Prostate gland (tissue), 2 donors: Measurements from ENCODE around the gene CSF2RB. TPM values are rescaled to one million over a fixed set of nuclear protein-coding genes. Genes with fewer than 3 reads are reported as not detected.

ENCODE experiments used
- DNase-seq: peaks from one replicate; pipeline ENCODE4 v3.0.0-alpha.2; 2019; ENCODE audit warnings: low spot score
- H3K27ac ChIP-seq, 2 donors: fragments of 200-600 bp; sonication (generic); 2 replicates each; pipeline ENCODE4 v1.5.1; 2017 to 2019
- H3K27me3 ChIP-seq: fragments of 200-600 bp; sonication (generic); replicated peaks from 2 replicates; pipeline ENCODE4 v1.5.1; 2019; ENCODE audit not compliant: insufficient read depth
- H3K36me3 ChIP-seq, 2 donors: fragments of 200-600 bp; sonication (generic); 1 replicate in 1 of 2; 2 replicates in 1 of 2; pipeline versions ENCODE4 v1.5.1 to v1.8.1; 2017 to 2019
- H3K4me1 ChIP-seq: fragments of 200-600 bp; sonication (generic); replicated peaks from 2 replicates; pipeline ENCODE4 v1.5.1; 2019
- H3K4me3 ChIP-seq, 2 donors: fragments of 200-600 bp; sonication (generic); 2 replicates each; pipeline ENCODE4 v1.5.1; 2017 to 2019
- H3K9me3 ChIP-seq: fragments of 200-600 bp; sonication (generic); 2 replicates; pipeline ENCODE4 v1.5.1; 2017
- CTCF ChIP-seq, 4 experiments: fragments of 200-600 bp in 2 of 4; fragments of 450-650 bp in 2 of 4; sonication (generic) in 2 of 4; IDR thresholded peaks; 1 replicate in 3 of 4; 2 replicates in 1 of 4; pipeline ENCODE4 v1.5.1; 2016 to 2019; ENCODE audit warnings: antibody characterized with exemption in 4 of 4, mild to moderate bottlenecking in 2 of 4, moderate library complexity in 2 of 4
- POLR2A ChIP-seq: fragments of 450-650 bp; IDR thresholded peaks from one replicate; pipeline ENCODE4 v1.6.1; 2016; ENCODE audit warnings: antibody characterized with exemption, mild to moderate bottlenecking
- POLR2AphosphoS5 ChIP-seq: sonication (generic); formaldehyde crosslinking; IDR thresholded peaks from one replicate; pipeline ENCODE4 v1.6.1; 2017; ENCODE audit warnings: antibody characterized with exemption
- WGBS: methylation state at CpG from one replicate; pipeline ENCODE4 v1.1.5; 2018; 5-methylcytosine and 5-hydroxymethylcytosine counted together
- intact Hi-C: fragments of 100-400 bp; cut with DNase I; formaldehyde crosslinking; loops from one replicate; pipeline ENCODE4 v1.14.2; 2022
- total RNA-seq, 2 donors: library from RNA; depleted of rRNA; stranded (reverse); fragments of >200 nt; gene quantifications; one replicate each; pipeline ENCODE4 v1.1.0, GENCODE V29; 2016

CSF2RB gene
- total RNA-seq, 2 donors from 2014 or later, result 1.1 to 3.2 TPM

GRCh38 chr22:36923131-36923788 lies 9.8 kb downstream of the CSF2RB start:
- intact Hi-C loops, result no loop called here
- H3K27me3 ChIP-seq, result no peaks in the 10 kb centered on the region

GRCh38 chr22:36924151-36924698 lies 10.8 kb downstream of the CSF2RB start:
- no peak for DNase-seq
- TF ChIP-seq POLR2AphosphoS5 (no peak), POLR2A (no peak), CTCF (IDR thresholded peaks at IDR 0.05) (no peak)
- Histone ChIP-seq H3K4me3 (no peak overlapping the region), H3K4me1 (no peaks in the 10 kb centered on the region), H3K27me3 (no peaks in the 10 kb centered on the region), H3K9me3 (no peaks in the 10 kb centered on the region), H3K36me3 (no peaks in the 10 kb centered on the region), H3K27ac (no peak overlapping the region)
- WGBS, result 88% methylated on average over 8 of the region's 8 CpGs
- intact Hi-C loops, result no loop called here

More at GRCh38 chr22:36923131-36923788, 9.8 kb downstream of the CSF2RB start:
- Histone ChIP-seq H3K4me3 (no peak overlapping the region), H3K36me3 (no peaks in the 10 kb centered on the region), H3K9me3 (no peaks in the 10 kb centered on the region), H3K4me1 (no peaks in the 10 kb centered on the region), H3K27ac (no peak overlapping the region)
- TF ChIP-seq POLR2A (no peak), POLR2AphosphoS5 (no peak), CTCF (IDR thresholded peaks at IDR 0.05) (no peak)
- 90% methylated on average over 19 of the region's 21 CpGs for WGBS
- DNase-seq, result no peak

GRCh38 chr22:36925388-36926290 lies 12.2 kb downstream of the CSF2RB start:
- TF ChIP-seq CTCF (IDR thresholded peaks at IDR 0.05) (no peak), POLR2AphosphoS5 (no peak), POLR2A (no peak)
- DNase-seq, result no peak
- no peaks in the 10 kb centered on the region for H3K36me3 ChIP-seq
- 90% methylated on average over 19 of the region's 19 CpGs for WGBS
- H3K4me3 ChIP-seq, result no peak overlapping the region
- H3K4me1 ChIP-seq, result no peaks in the 10 kb centered on the region
- H3K27me3 ChIP-seq, result no peaks in the 10 kb centered on the region
- intact Hi-C loops, result no loop called here
- H3K27ac ChIP-seq, result no peak overlapping the region
- no peaks in the 10 kb centered on the region for H3K9me3 ChIP-seq

- H3K4me3 ChIP-seq, result no peak overlapping the region
- intact Hi-C loops, result no loop called here
- H3K27me3 ChIP-seq, result no peaks in the 10 kb centered on the region
- no peak for TF ChIP-seq CTCF (IDR thresholded peaks at IDR 0.05)
- no peak for TF ChIP-seq POLR2AphosphoS5
- no peak for TF ChIP-seq POLR2A
- H3K36me3 ChIP-seq, result no peaks in the 10 kb centered on the region
- DNase-seq, result no peak
- H3K4me1 ChIP-seq, result no peaks in the 10 kb centered on the region
- H3K27ac ChIP-seq, result no peak overlapping the region
- no peaks in the 10 kb centered on the region for H3K9me3 ChIP-seq
- 91% methylated on average over 6 of the region's 6 CpGs for WGBS
These were observed 12.9 kb downstream of the CSF2RB start for GRCh38 chr22:36926309-36926708.
